ENCODE results near the gene ATOX1.
A peak's percentile ranks its signal among the peaks of the same experiment; 100 is the strongest.
"Not testable (repeated sequence)": the region's sequence is repeated elsewhere in the genome, so short reads cannot be mapped to it uniquely, and the experiment has no call there.

Gene ATOX1

GRCh38 chr5:151707567-151707966, 50.9 kb downstream of the ATOX1 start:
- H3K4me3 ChIP-seq (ENCODE audit: low read length): no peak overlapping the region
- no peaks in the 10 kb centered on the region for H3K9me3 ChIP-seq (ENCODE audit: control insufficient read depth, low read depth, low read length)
- no peaks in the 10 kb centered on the region for H3K4me1 ChIP-seq (ENCODE audit: control insufficient read depth, low read depth, low read length)
- H3K27ac ChIP-seq (ENCODE audit: low read length): no peak overlapping the region
- no peak overlapping the region for H3K9ac ChIP-seq (ENCODE audit: low read length)
- no peaks in the 10 kb centered on the region for H3K27me3 ChIP-seq (ENCODE audit: control insufficient read depth, insufficient read depth, low read length)
- no peaks in the 10 kb centered on the region for H3K36me3 ChIP-seq (ENCODE audit: control insufficient read depth, low read depth, low read length)

DNA sequence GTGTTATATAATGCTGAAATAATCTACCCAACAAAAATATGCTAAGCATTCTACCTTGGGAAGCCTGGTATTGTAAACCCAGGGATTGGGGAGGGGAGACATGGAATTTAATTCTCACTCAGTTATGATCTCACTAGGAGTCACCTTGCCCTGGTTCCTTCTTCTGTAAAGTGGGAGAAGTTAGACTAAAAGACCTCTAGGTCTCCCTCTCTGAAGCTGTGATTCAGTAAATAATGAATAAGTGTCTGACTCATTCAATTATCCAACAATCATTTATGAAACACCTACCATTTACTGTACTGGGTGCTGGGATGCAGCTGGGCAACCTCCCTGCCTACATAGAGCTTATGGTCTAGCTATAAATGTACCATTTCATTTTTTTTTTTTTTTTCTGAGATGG, 51.5 kb downstream of the ATOX1 start:
- H3K27me3 ChIP-seq (ENCODE audit: control insufficient read depth, insufficient read depth, low read length): no peaks in the 10 kb centered on the region
- no peak overlapping the region for H3K4me3 ChIP-seq (ENCODE audit: low read length)
- H3K9me3 ChIP-seq (ENCODE audit: control insufficient read depth, low read depth, low read length): no peaks in the 10 kb centered on the region
- H3K9ac ChIP-seq (ENCODE audit: low read length): no peak overlapping the region
- no peaks in the 10 kb centered on the region for H3K36me3 ChIP-seq (ENCODE audit: control insufficient read depth, low read depth, low read length)
- no peaks in the 10 kb centered on the region for H3K4me1 ChIP-seq (ENCODE audit: control insufficient read depth, low read depth, low read length)
- H3K27ac ChIP-seq (ENCODE audit: low read length): no peak overlapping the region

DNA sequence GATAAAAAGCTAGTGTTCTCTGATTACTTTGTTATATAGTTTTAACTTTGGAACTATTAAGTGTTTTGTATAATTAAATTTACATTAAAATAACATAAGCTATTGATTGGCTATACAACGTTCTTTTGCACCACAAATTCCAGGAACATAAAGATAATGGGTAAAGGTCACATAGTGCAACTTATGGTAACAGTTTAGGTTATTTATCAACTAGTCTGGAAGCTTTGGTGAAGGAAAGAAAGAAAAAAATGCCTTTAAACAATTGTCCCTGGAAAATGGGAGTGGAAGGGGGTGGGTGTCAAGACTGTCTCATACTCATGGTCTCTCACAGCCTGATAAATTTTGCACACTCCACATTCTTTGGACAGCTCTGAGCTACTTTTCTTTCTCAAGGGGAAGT, 54.7 kb downstream of the ATOX1 start:
- no peaks in the 10 kb centered on the region for H3K9me3 ChIP-seq (ENCODE audit: control insufficient read depth, low read depth, low read length)

DNA sequence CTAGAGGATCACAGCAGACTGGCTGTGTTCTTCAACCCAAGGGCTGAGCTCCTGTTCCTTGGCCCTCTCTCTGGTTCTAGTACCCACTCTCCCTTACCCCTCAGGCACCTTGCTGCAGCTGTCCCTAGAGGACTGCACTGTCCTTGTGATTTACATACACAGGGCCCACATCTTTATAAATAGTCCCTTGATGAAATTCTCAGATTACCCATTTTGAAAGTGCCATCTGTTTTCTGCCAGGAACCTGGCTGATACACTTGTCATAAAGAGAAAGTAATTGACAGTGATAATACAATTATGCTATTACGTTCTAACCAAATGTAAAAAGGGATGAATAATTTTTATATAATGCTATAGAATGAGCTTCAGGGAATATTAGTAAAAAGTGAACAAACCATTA, 55.2 kb downstream of the ATOX1 start:
- no peaks in the 10 kb centered on the region for H3K4me1 ChIP-seq (ENCODE audit: control insufficient read depth, low read depth, low read length)
- no peaks in the 10 kb centered on the region for H3K27me3 ChIP-seq (ENCODE audit: control insufficient read depth, insufficient read depth, low read length)
- no peaks in the 10 kb centered on the region for H3K9me3 ChIP-seq (ENCODE audit: control insufficient read depth, low read depth, low read length)
- no peak overlapping the region for H3K9ac ChIP-seq (ENCODE audit: low read length)
- no peak overlapping the region for H3K4me3 ChIP-seq (ENCODE audit: low read length)
- H3K36me3 ChIP-seq (ENCODE audit: control insufficient read depth, low read depth, low read length): no peaks in the 10 kb centered on the region
- H3K27ac ChIP-seq (ENCODE audit: low read length): no peak overlapping the region

More for the DNA sequence above, 54.7 kb downstream of the ATOX1 start:
- no peak overlapping the region for H3K9ac ChIP-seq (ENCODE audit: low read length)
- no peaks in the 10 kb centered on the region for H3K27me3 ChIP-seq (ENCODE audit: control insufficient read depth, insufficient read depth, low read length)
- H3K27ac ChIP-seq (ENCODE audit: low read length): no peak overlapping the region
- no peaks in the 10 kb centered on the region for H3K4me1 ChIP-seq (ENCODE audit: control insufficient read depth, low read depth, low read length)
- H3K36me3 ChIP-seq (ENCODE audit: control insufficient read depth, low read depth, low read length): no peaks in the 10 kb centered on the region
- H3K4me3 ChIP-seq (ENCODE audit: low read length): no peak overlapping the region

GRCh38 chr5:151700820-151701219, 57.6 kb downstream of the ATOX1 start:
- H3K9ac ChIP-seq (ENCODE audit: low read length): no peak overlapping the region
- H3K27me3 ChIP-seq (ENCODE audit: control insufficient read depth, insufficient read depth, low read length): no peaks in the 10 kb centered on the region
- H3K9me3 ChIP-seq (ENCODE audit: control insufficient read depth, low read depth, low read length): no peaks in the 10 kb centered on the region
- H3K36me3 ChIP-seq (ENCODE audit: control insufficient read depth, low read depth, low read length): no peaks in the 10 kb centered on the region
- H3K27ac ChIP-seq (ENCODE audit: low read length): no peak overlapping the region
- H3K4me3 ChIP-seq (ENCODE audit: low read length): no peak overlapping the region
- H3K4me1 ChIP-seq (ENCODE audit: control insufficient read depth, low read depth, low read length): peaks cover 15% of the 10 kb centered on the region

- Histone ChIP-seq H3K36me3 (ENCODE audit: control insufficient read depth, low read depth, low read length) (no peaks in the 10 kb centered on the region), H3K4me3 (ENCODE audit: low read length) (no peak overlapping the region), H3K9me3 (ENCODE audit: control insufficient read depth, low read depth, low read length) (no peaks in the 10 kb centered on the region), H3K27ac (ENCODE audit: low read length) (no peak overlapping the region), H3K27me3 (ENCODE audit: control insufficient read depth, insufficient read depth, low read length) (no peaks in the 10 kb centered on the region), H3K9ac (ENCODE audit: low read length) (no peak overlapping the region), H3K4me1 (ENCODE audit: control insufficient read depth, low read depth, low read length) (peaks cover 16% of the 10 kb centered on the region)
These were observed 58.1 kb downstream of the ATOX1 start for GRCh38 chr5:151700296-151700695.

DNA sequence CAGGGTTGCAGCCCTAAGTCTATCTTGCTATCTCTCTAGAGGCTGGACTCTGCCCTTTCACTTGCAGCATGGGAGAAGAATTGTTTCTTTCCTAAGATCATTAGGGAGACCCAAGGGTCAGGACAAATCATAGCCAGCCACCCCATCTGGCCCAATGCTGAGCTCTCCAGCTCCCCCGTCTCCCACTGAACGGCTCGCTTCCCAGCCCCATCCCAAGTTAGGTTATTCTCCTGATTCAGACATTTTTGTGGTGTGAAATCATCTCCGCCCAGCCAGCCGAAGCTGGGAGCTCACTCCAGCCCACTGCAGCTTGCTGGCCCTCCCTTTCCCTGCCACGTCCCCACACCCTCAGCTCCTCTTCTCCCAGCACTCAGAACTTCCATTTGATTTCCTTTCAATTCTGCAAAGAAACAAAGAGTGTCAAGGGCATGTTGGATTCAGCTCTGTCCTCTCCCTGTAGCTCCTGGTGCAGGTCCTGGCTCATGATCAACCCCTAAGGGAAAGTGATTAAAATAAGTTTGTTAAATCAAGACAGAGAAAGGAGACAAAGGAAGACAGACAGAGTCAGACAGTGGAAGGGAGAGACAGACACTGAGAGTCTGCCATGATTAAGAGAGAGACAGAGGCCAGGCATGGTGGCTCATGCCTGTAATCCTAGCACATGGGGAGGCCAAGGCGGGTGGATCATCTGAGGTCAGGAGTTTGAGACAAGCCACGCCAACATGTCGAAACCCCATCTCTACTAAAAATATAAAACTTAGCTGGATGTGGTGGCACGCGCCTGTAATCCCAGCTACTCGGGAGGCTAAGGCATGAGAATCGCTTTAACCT, 59.1 kb downstream of the ATOX1 start:
- Histone ChIP-seq H3K9ac (ENCODE audit: low read length) (no peak overlapping the region), H3K27ac (ENCODE audit: low read length) (no peak overlapping the region), H3K4me1 (ENCODE audit: control insufficient read depth, low read depth, low read length) (peaks cover 16% of the 10 kb centered on the region), H3K9me3 (ENCODE audit: control insufficient read depth, low read depth, low read length) (no peaks in the 10 kb centered on the region), H3K27me3 (ENCODE audit: control insufficient read depth, insufficient read depth, low read length) (no peaks in the 10 kb centered on the region), H3K4me3 (ENCODE audit: low read length) (no peak overlapping the region), H3K36me3 (ENCODE audit: control insufficient read depth, low read depth, low read length) (no peaks in the 10 kb centered on the region)

DNA sequence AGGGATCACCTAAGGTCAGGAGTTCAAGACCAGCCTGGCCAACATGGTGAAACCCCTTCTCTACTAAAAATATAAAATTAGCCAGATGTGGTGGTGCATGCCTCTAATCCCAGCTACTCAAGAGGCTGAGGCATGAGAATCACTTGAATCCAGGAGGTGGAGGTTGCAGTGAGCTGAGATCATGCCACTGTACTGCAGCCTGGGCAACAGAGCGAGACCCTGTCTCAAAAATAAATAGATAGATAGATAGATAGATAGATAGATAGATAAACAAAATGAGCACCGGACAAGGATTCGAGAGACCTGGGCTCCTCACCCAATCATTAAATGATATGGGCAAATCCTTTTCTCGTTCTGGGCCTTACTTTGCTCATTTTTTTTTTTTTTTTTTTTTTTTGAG, 60.4 kb downstream of the ATOX1 start:
- H3K4me1 ChIP-seq (ENCODE audit: control insufficient read depth, low read depth, low read length): peaks cover 16% of the 10 kb centered on the region
- H3K27ac ChIP-seq (ENCODE audit: low read length); H3K9me3 ChIP-seq (ENCODE audit: control insufficient read depth, low read depth, low read length); H3K36me3 ChIP-seq (ENCODE audit: control insufficient read depth, low read depth, low read length); H3K9ac ChIP-seq (ENCODE audit: low read length); H3K4me3 ChIP-seq (ENCODE audit: low read length); H3K27me3 ChIP-seq (ENCODE audit: control insufficient read depth, insufficient read depth, low read length): not testable (repeated sequence)

GRCh38 chr5:151697452-151697851, 61.0 kb downstream of the ATOX1 start:
- H3K4me1 ChIP-seq (ENCODE audit: control insufficient read depth, low read depth, low read length): peaks cover 16% of the 10 kb centered on the region
- no peak overlapping the region for H3K27ac ChIP-seq (ENCODE audit: low read length)
- no peak overlapping the region for H3K4me3 ChIP-seq (ENCODE audit: low read length)
- H3K9ac ChIP-seq (ENCODE audit: low read length): no peak overlapping the region
- no peaks in the 10 kb centered on the region for H3K27me3 ChIP-seq (ENCODE audit: control insufficient read depth, insufficient read depth, low read length)
- H3K36me3 ChIP-seq (ENCODE audit: control insufficient read depth, low read depth, low read length): no peaks in the 10 kb centered on the region
- no peaks in the 10 kb centered on the region for H3K9me3 ChIP-seq (ENCODE audit: control insufficient read depth, low read depth, low read length)

DNA sequence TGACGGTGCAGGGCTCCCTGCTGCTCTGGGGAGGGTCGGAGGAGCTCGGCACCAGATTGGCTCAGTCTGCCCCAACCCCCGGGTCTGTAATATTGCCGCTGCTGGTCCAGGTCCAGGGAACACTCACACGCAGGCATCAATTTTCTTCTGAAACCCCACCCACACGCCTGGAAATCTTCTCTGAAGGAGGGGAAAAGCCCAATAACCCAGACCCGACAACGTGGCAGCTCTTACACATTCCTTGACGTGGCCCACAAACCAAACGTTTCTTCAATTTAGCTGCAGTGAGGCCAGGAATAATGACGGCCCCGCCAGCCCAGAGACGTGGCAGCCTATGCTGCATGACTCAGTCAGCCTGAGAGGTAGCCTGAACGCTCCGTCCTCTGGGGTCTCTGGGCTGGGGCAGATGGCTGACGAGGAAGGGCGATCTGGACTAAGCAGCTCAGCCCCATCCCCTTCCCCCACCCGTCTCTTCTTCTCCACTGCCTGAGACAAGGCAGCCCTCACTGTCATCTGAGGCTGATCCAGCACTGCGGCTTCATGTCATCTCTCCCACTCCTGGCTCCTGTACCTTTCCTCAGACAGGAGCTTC, 61.9 kb downstream of the ATOX1 start:
- Histone ChIP-seq H3K9ac (ENCODE audit: low read length) (no peak overlapping the region), H3K4me3 (ENCODE audit: low read length) (peak overlapping the region; percentile 36), H3K27me3 (ENCODE audit: control insufficient read depth, insufficient read depth, low read length) (no peaks in the 10 kb centered on the region), H3K27ac (ENCODE audit: low read length) (no peak overlapping the region), H3K36me3 (ENCODE audit: control insufficient read depth, low read depth, low read length) (no peaks in the 10 kb centered on the region), H3K4me1 (ENCODE audit: control insufficient read depth, low read depth, low read length) (peaks cover 16% of the 10 kb centered on the region), H3K9me3 (ENCODE audit: control insufficient read depth, low read depth, low read length) (no peaks in the 10 kb centered on the region)

DNA sequence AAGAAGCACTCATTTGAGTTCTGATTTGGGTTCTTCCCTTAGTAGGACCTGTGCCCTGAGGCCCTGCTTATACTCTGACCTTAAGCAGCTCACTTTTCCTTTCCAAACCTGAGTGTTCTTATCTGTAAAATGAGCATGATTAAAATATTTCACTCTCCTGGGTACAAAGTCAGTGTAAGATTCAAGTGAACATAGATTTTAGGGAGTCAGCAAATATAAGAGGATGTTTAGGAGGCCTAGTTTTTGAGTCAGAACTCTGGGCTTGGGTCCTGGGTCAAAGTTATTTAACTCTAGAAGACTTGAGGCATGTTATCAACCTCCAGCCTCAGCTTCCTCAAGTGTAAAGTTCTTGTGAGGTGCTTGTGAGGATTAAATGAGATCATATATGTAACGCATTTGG, 63.0 kb downstream of the ATOX1 start:
- Histone ChIP-seq H3K36me3 (ENCODE audit: control insufficient read depth, low read depth, low read length) (no peaks in the 10 kb centered on the region), H3K9ac (ENCODE audit: low read length) (no peak overlapping the region), H3K27ac (ENCODE audit: low read length) (no peak overlapping the region), H3K27me3 (ENCODE audit: control insufficient read depth, insufficient read depth, low read length) (no peaks in the 10 kb centered on the region), H3K4me3 (ENCODE audit: low read length) (no peak overlapping the region), H3K9me3 (ENCODE audit: control insufficient read depth, low read depth, low read length) (no peaks in the 10 kb centered on the region), H3K4me1 (ENCODE audit: control insufficient read depth, low read depth, low read length) (peaks cover 16% of the 10 kb centered on the region)

- H3K9me3 ChIP-seq (ENCODE audit: control insufficient read depth, low read depth, low read length): no peaks in the 10 kb centered on the region
- no peak overlapping the region for H3K9ac ChIP-seq (ENCODE audit: low read length)
- no peaks in the 10 kb centered on the region for H3K36me3 ChIP-seq (ENCODE audit: control insufficient read depth, low read depth, low read length)
- H3K4me3 ChIP-seq (ENCODE audit: low read length): no peak overlapping the region
- peaks cover 16% of the 10 kb centered on the region for H3K4me1 ChIP-seq (ENCODE audit: control insufficient read depth, low read depth, low read length)
- no peak overlapping the region for H3K27ac ChIP-seq (ENCODE audit: low read length)
- H3K27me3 ChIP-seq (ENCODE audit: control insufficient read depth, insufficient read depth, low read length): no peaks in the 10 kb centered on the region
These were observed 64.4 kb downstream of the ATOX1 start for GRCh38 chr5:151694035-151694485.

All from iPS-18a (cell line).